Measurements from ENCODE around the gene CASP5. TPM values are rescaled to one million over a fixed set of nuclear protein-coding genes. Genes with fewer than 3 reads are reported as not detected.

Gene CASP5
- total and polyA plus RNA-seq, 8 donors, result 0.13 to 3.3 (median 0.28) TPM; not detected in 2

- TF ChIP-seq CTCF (IDR thresholded peaks at IDR 0.05), result no peak
- ATAC-seq, result no peak
Measured at GRCh38 chr11:105057432-105057831, 34.5 kb upstream of the CASP5 start.

DNA sequence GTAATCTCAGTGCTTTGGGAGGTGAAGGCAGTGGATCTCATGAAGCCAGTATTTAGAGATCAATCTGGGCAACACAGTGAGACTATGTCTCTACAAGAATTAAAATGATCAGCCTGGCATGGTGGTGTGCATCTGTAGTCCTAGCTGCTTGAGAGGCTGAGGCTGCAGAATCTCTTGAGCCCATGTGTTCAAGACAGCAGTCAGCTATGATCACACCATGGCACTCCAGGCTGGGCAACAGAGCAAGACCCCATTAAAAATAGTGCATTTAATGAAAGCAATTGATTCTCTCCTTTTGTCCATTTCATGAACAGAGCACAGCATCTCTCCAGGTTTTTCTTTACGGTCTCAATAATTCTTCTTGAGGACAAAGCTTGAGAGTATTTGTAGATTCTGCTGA, 33.5 kb upstream of the CASP5 start:
- DNase-seq (no peak), ATAC-seq (no peak)
- Histone ChIP-seq H3K36me3 (no peaks in the 10 kb centered on the region), H3K27ac (no peak overlapping the region), H3K9me3 (no peaks in the 10 kb centered on the region), H3K4me3 (no peak overlapping the region), H3K4me1 (no peaks in the 10 kb centered on the region), H3K27me3 (no peaks in the 10 kb centered on the region)
- no peak for TF ChIP-seq CTCF (IDR thresholded peaks at IDR 0.05)
- intact Hi-C loops (cut with DNase I), result no loop called here

More at GRCh38 chr11:105057432-105057831, 34.5 kb upstream of the CASP5 start:
- Histone ChIP-seq H3K9me3 (no peaks in the 10 kb centered on the region), H3K4me1 (no peaks in the 10 kb centered on the region), H3K36me3 (no peaks in the 10 kb centered on the region), H3K4me3 (no peak overlapping the region), H3K27ac (no peak overlapping the region), H3K27me3 (no peaks in the 10 kb centered on the region)
- intact Hi-C loops (cut with DNase I), result no loop called here
- no peak for DNase-seq

DNA sequence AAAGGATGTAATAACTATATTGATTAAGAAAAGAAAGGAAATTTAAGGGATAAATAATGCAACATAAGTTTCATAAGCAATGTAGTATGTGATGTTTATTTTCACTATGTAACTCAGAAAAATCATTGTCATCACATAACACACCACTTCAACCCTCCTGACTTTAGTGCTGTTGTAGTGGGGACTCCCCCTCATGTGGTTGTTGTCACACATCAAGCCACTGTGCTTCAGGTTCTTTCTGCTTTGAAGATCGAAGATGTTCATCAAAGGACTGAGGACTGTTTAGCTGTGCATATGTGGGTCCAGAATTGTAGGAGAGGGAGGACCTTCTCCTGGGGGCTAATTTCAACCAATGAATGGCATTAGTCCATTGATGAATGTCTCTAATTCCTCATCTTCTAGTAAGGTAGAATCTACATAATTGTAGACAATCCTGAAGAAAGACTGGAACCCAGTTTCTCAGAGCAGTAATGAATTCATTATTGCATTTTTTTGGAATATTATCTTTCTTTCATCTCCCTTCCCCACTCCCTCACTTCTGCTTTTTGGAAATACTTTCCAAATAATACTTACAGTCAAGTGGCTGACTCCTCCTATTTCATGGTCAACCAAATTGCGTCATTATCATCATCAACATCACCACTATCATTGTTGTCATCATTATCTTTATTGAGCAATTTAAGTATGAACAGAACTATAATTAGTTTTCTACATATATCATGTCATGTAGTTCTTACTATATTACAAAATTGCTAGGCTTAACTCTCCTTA, 31.9 kb upstream of the CASP5 start:
- H3K27me3 ChIP-seq, result no peaks in the 10 kb centered on the region
- ATAC-seq, result no peak
- H3K4me3 ChIP-seq, result no peak overlapping the region
- intact Hi-C loops (cut with DNase I), result no loop called here
- H3K36me3 ChIP-seq, result no peaks in the 10 kb centered on the region
- DNase-seq, result no peak
- no peak overlapping the region for H3K27ac ChIP-seq
- TF ChIP-seq CTCF (IDR thresholded peaks at IDR 0.05), result no peak
- no peaks in the 10 kb centered on the region for H3K4me1 ChIP-seq
- H3K9me3 ChIP-seq, result no peaks in the 10 kb centered on the region

DNA sequence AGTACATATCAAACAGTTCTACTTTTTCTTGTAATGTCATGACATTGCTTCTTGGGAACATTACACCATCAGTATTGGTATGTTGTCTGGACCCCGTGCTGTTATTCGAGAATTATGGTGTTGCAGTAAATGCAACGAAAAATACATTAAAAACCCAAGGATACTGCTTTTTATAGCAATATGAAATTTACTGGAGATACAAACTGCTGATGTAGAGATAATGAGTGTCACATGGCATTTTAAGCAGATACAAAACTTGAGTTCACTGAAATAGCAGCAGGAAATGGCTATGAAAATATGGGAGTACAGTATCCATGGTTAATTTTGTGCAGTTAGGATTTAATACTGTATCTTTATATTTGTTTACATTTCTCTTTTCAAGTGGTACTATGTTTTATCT, 29.5 kb upstream of the CASP5 start:
- H3K27ac ChIP-seq, result no peak overlapping the region
- intact Hi-C loops (cut with DNase I), result no loop called here
- no peak for TF ChIP-seq CTCF (IDR thresholded peaks at IDR 0.05)
- H3K36me3 ChIP-seq, result no peaks in the 10 kb centered on the region
- no peak overlapping the region for H3K4me3 ChIP-seq
- H3K9me3 ChIP-seq, result no peaks in the 10 kb centered on the region
- no peaks in the 10 kb centered on the region for H3K27me3 ChIP-seq
- DNase-seq, result no peak
- H3K4me1 ChIP-seq, result peaks cover 0 to 5% of the 10 kb centered on the region in 2 donors
- no peak for ATAC-seq

DNA sequence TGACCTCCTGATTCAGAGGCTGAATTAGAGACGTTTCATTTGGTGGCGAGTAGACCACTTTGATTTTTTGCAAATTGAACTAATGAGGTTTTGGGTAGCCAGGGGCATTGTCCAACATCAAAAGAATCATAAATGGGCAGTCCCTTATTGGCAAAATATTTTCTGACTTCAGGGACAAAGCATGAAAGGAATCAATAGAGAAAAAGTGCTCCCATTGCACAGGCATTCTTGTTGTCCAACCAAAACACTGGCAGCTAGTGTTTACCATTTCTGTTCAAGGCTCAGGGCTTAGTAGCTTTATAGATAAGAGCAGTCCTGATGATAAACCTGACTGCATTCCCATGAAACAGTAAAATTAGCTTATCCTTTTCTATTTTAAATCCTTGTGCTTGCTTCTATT, 28.6 kb upstream of the CASP5 start:
- H3K4me3 ChIP-seq, result no peak overlapping the region
- no peaks in the 10 kb centered on the region for H3K36me3 ChIP-seq
- peaks cover 5 to 14% of the 10 kb centered on the region in 2 donors for H3K4me1 ChIP-seq
- intact Hi-C loops (cut with DNase I), result no loop called here
- no peak overlapping the region for H3K27ac ChIP-seq
- ATAC-seq, result no peak
- DNase-seq, result no peak
- no peak for TF ChIP-seq CTCF (IDR thresholded peaks at IDR 0.05)
- H3K9me3 ChIP-seq, result no peaks in the 10 kb centered on the region
- no peaks in the 10 kb centered on the region for H3K27me3 ChIP-seq

Measured in left lung (tissue), 10 donors.